ENCODE measurements around the gene FXYD3.

FXYD3 gene

GRCh38 chr19:35159606-35160005, 44.0 kb downstream of the FXYD3 start:
- no peak for ATAC-seq

GRCh38 chr19:35160629-35161433, 45.2 kb downstream of the FXYD3 start:
- TF ChIP-seq GLIS3 (CRISPR knock-in tag; IDR thresholded peaks at IDR 0.05) (no peak), OSR1 (CRISPR knock-in tag; IDR thresholded peaks at IDR 0.05) (no peak), TOX (CRISPR knock-in tag; IDR thresholded peaks at IDR 0.05; ENCODE audit: borderline replicate concordance) (no peak), RARB (CRISPR knock-in tag; IDR thresholded peaks at IDR 0.05) (no peak), CSRNP3 (CRISPR knock-in tag; IDR thresholded peaks at IDR 0.05) (no peak), TSHZ2 (CRISPR knock-in tag; IDR thresholded peaks at IDR 0.05) (no peak), CSDC2 (CRISPR knock-in tag; IDR thresholded peaks at IDR 0.05) (no peak), CREB5 (CRISPR knock-in tag; IDR thresholded peaks at IDR 0.05; ENCODE audit: low read depth) (no peak), ZFP3 (CRISPR knock-in tag; IDR thresholded peaks at IDR 0.05) (no peak), SNAI2 (CRISPR knock-in tag; IDR thresholded peaks at IDR 0.05) (no peak), BACH2 (CRISPR knock-in tag; IDR thresholded peaks at IDR 0.05; ENCODE audit: borderline replicate concordance) (no peak), ISL1 (CRISPR knock-in tag; IDR thresholded peaks at IDR 0.05) (no peak)
- no peak for ATAC-seq

More at GRCh38 chr19:35159606-35160005, 44.0 kb downstream of the FXYD3 start:
- no peak for TF ChIP-seq TCF4 (CRISPR knock-in tag; IDR thresholded peaks at IDR 0.05; ENCODE audit: borderline replicate concordance)
- no peak for TF ChIP-seq TSHZ2 (CRISPR knock-in tag; IDR thresholded peaks at IDR 0.05)
- TF ChIP-seq CSRNP3 (CRISPR knock-in tag; IDR thresholded peaks at IDR 0.05) = no peak
- TF ChIP-seq ZFP3 (CRISPR knock-in tag; IDR thresholded peaks at IDR 0.05) = no peak
- TF ChIP-seq CSDC2 (CRISPR knock-in tag; IDR thresholded peaks at IDR 0.05) = no peak
- no peak for TF ChIP-seq ZNF565 (CRISPR knock-in tag; conservative IDR thresholded peaks at IDR 0.05; ENCODE audit: low read depth)
- no peak for TF ChIP-seq PPARA (CRISPR knock-in tag; IDR thresholded peaks at IDR 0.05; ENCODE audit: borderline replicate concordance)
- TF ChIP-seq PATZ1 (CRISPR knock-in tag; IDR thresholded peaks at IDR 0.05; ENCODE audit: borderline replicate concordance) = no peak
- no peak for TF ChIP-seq RARB (CRISPR knock-in tag; IDR thresholded peaks at IDR 0.05)
- TF ChIP-seq ESRRG (CRISPR knock-in tag; IDR thresholded peaks at IDR 0.05) = no peak
- TF ChIP-seq ZNF70 (CRISPR knock-in tag; IDR thresholded peaks at IDR 0.05) = no peak
- no peak for TF ChIP-seq ISL1 (CRISPR knock-in tag; IDR thresholded peaks at IDR 0.05)
- TF ChIP-seq ARNTL (CRISPR knock-in tag; IDR thresholded peaks at IDR 0.05; ENCODE audit: borderline replicate concordance, low read depth) = no peak
- TF ChIP-seq TOX (CRISPR knock-in tag; IDR thresholded peaks at IDR 0.05; ENCODE audit: borderline replicate concordance) = no peak
- TF ChIP-seq BACH2 (CRISPR knock-in tag; IDR thresholded peaks at IDR 0.05; ENCODE audit: borderline replicate concordance) = no peak

Measured in SK-N-SH treated with all-trans-retinoic acid at 6 μM for 48 hours (cell line).